Activated naive CD8-positive, alpha-beta T cell treated with anti-CD3 and anti-CD28 coated beads, Interleukin-2, amount 50 U/mL, for 16 hours (primary cell): ENCODE data around the gene ZNF407.

Experiments used
- DNase-seq: peaks from one replicate; pipeline ENCODE4 v3.0.0-alpha.2; 2020; ENCODE audit warnings: low read depth, low spot score

The ZNF407 gene

GRCh38 chr18:74831571-74832250 is 234.0 kb downstream of the ZNF407 start:
- DNase-seq = no peak

GRCh38 chr18:74832381-74832780 is 234.7 kb downstream of the ZNF407 start:
- DNase-seq = no peak

DNA sequence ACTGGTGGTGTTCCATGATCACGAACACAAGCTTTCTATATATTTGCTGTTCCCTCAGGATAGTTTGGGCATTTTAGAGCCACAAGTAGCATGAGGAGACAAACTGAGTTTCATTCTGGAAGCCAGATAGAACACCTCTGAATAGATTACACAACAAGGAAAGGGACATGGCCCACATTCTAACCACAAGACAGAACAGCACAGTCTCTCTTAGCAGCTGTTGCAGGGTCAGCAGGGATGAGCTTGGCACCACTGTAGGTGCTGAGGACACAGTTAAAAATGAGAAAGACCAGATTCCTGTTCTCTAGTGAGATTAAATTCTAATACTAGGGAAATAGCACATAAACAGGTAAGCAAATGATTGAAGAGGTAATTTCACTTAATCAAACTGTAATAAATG is 235.3 kb downstream of the ZNF407 start:
- no peak for DNase-seq

GRCh38 chr18:74834424-74835309 is 237.0 kb downstream of the ZNF407 start:
- no peak for DNase-seq

- no peak for DNase-seq
Measured at GRCh38 chr18:74836296-74837139, 238.8 kb downstream of the ZNF407 start.

DNA sequence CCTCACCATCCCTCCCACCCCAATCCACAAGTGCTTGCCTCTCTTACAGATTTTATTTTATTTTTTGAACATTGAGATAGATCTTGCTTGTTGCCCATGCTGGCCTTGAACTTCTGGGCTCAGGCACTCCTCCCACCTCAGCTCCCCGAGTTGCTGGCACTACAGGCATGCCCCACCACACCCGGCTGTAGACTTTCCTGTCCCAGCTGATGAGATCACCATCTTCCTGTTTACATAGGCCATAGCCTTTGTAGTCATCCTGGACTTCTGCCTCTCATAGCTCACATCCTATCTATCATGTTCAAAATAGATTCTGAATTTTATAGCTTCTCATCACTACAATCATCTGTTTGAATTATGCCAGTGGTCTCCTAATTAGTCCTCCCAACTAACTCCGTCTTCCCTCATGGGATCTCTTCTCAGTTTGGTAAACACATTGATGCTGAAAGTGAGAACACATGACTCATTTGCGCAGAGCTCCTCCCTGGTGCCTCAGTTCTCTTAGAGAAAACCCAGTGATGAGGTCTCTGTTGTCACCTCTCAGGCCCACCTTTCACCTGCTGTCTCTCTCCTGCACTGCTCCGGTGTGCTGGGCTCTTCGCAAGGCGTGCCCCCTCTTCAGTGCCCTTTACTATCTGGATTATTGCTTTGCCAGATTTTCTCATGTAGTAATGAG is 243.0 kb downstream of the ZNF407 start:
- DNase-seq = no peak

DNA sequence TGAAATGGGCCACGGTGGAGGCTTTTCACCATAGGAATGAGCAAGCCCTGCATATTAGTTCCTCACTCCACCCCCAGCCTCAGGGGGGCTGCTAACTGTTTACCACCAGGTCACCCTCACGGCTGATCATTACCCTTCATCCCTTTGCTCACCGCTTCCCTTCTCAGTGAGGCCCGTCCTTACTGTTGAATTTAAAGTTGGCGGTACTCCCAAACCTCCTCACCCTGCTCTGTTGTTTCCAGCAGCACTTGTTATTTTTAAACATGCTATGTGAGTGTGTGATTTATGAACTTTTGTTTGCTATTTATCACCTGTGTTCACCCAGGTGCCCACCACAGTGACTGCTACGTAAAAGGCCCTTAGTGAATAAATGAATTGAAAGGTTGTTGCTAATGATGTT is 243.6 kb downstream of the ZNF407 start:
- no peak for DNase-seq

- DNase-seq = no peak
Measured at GRCh38 chr18:74849301-74849700, 251.6 kb downstream of the ZNF407 start.

DNA sequence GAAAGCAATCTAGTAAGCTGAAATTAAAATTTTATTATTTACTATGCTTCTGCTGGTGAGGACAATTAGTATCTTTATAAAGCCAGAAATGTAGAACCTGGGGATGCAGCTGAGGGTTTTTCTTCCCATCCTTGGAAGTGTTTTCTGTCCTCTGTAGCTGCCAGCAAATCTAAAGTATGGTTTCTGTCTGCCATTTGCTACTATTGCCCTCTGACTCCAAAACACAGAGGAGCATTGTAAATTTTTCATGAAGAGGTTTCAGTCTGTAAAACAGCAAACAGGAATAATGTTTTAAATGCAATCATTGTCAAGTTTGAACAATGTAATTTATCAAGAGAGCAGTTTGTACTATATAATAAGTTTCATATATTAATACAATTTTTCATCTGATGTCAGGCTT is 258.8 kb downstream of the ZNF407 start:
- DNase-seq = no peak

GRCh38 chr18:74856928-74857327 is 259.3 kb downstream of the ZNF407 start:
- DNase-seq = no peak

DNA sequence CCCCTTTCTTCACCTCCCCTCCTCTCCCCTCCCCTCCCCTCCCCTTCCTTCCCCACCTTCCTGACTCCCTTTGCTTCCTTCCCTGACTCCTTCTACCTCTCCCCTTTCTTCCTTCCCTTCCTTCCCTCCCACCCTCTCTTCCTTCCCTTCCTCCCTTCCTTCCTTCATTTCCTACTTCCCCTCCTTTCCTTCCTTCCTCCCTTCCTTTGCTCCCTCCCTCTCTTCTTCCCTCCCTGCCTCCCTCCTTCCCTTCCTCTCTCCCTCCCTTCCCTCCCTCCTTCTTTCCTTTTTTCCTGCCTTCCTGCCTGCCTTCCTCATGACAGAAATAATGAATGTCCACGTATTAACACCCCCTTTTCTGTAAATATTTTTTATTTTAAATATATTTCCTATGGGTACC is 260.2 kb downstream of the ZNF407 start:
- no peak for DNase-seq

DNA sequence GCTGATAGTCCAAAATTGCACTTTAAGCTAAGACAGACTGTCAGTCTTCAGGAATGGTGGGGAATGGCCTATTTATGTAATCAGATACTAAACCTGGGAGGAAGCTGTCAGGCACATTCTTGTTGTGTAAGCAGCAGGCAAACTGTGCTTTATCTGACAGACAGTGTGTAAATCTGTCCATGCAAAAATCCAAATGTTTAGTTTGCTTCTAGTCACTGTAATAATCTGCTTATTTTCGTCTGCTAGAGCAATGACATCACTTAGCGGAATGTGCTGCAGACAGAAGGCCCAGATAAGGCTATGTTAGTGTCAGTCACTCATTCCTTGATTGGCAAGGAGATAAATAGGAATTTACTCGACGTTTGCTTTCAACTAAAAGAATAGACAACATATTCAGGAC is 263.5 kb downstream of the ZNF407 start:
- DNase-seq = no peak

DNA sequence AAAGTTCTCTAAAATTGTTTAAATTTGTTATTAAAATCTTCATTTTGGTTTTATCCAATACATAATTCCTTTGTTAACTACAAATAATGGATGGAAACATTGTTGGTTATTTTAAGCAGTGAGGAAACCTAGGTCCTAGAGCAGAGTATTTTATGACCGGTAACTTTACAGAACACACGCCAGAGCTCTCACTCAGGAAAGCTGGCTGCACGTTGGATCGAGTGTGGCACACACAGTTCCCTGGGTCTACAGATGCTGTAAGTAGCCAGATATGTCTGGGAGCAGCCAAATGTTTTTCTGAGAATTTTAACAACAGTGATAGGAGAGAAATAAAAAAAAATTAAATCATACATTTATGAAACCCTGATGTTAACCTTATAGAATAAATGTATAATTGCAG is 264.4 kb downstream of the ZNF407 start:
- no peak for DNase-seq

DNA sequence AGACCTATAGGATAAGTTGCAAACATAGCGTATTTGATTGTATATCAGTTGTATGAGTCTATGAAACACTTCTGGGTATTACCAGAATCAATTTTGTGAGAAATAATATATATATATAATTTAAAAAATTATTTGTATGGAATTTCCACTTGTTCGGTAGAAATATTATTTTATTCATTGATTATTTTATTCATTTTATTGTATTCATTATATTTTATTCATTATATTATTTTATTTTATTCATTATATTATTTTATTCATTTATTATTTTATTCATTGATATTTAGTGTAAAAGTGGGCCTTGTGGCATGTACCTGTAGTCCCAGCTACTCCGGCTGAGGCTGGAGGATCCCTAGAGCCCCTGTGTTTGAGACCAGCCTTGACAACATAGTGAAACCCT is 268.9 kb downstream of the ZNF407 start:
- DNase-seq = no peak

- no peak for DNase-seq
Measured at GRCh38 chr18:74868461-74868860, 270.8 kb downstream of the ZNF407 start.

DNA sequence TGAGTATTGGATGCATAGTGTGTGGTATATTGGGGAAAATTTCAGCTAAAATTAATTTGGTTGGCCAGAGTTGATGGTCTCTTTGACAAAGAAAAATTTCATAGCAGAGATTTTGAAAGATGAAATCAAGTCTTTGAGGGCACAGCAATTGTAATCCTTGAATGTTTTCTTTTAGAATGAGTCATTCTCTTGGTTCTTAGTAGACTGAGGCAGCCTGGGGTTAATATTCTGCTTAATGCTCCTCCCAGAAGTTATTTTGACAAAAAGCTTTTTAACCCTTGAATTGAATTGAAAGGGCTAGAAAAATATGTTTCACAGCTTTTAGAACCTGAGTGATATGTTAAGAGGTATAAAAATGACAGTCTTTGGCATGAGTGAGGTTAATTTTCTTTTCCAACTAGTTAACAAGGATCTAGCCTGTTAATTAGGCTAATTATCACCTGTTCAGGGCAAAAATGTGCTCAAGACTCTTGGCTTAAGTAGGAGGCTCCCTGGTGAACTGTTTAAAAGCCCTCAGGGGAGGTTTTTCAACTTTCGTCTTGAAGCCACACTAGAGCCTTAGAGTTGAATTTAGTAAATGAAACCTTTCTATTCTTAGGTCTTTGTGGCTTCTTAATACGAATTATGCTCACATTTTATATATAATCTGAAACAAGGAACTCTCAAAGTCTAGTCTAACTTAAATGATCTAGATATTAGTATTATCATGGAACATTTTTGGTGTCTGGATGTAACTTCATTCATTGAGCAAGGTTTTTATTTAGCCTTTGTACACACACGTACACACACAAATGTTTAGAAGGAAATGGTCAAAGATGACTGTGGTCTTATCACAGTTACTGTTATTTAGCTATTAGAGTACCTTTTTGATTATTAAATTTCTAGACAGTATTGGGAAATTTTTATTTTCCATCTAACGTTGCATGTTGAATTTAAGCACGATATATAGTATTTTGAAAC is 272.5 kb downstream of the ZNF407 start:
- no peak for DNase-seq

GRCh38 chr18:74870950-74871349 is 273.3 kb downstream of the ZNF407 start:
- no peak for DNase-seq

- DNase-seq = no peak
Measured at GRCh38 chr18:74873629-74874028, 276.0 kb downstream of the ZNF407 start.

DNA sequence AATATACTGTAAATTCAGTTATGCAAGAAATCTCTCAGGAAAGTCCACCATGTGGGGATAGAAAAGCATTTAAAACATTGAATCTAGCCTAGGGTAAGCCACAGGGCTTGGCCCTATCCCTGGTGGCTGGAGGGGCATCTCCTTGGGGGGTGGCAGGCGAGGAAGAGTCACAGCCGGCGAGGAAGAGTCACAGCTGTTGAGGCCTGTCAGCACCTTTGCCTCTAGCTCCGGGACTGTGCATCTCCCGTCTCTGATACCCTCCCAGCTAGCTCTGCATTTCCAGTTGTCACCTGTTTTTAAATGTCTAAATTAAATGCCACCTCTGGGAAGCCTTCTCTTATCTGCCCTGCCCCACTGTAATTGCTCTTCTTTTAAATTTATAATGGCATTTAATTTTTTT is 276.7 kb downstream of the ZNF407 start:
- no peak for DNase-seq

GRCh38 chr18:74876630-74877243 is 279.1 kb downstream of the ZNF407 start:
- DNase-seq = no peak
